ENCODE results near the gene ACTG1. TPM values are rescaled to one million over a fixed set of nuclear protein-coding genes. Genes with fewer than 3 reads are reported as not detected.
"Not testable (repeated sequence)": the region's sequence is repeated elsewhere in the genome, so short reads cannot be mapped to it uniquely, and the experiment has no call there.

ACTG1 gene
- total RNA-seq, 1 donor: 10,242 TPM

DNA sequence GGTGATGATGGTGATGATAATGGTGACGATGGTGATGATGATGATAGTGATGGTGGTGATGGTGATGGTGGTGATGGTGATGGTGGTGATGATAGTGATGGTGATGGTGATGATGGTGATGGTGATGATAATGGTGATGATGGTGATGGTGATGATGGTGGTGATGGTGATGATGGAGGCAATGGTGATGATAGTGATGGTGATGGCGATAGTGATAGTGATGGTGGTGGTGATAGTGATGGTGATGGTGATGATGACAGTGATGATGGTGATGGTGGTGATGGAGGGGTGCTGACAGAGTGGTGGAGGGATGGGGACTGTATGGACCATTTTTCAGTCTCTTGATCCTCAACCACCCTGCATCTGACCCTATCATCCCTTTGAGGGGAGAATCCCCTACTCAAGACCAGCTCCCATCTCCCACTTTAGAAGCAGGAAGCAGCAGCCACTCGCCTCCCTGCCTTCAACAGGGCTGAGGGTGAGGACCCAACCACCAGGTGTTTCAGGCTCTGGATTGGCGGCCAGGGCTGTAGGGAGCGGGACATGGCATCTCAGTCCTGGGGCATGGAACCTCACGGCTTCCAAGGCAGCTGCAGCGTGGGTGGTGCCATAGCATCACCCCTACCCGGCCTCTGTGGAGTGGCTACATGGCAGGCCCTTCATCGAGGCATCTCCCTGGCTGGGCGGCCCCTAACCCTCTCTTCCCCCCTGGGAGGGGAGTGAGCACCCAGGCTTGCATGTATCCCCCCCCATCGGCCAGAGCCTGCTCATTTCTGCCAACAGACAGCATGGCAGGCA lies 20.1 kb upstream of the ACTG1 start:
- TF ChIP-seq, protein P1, sequence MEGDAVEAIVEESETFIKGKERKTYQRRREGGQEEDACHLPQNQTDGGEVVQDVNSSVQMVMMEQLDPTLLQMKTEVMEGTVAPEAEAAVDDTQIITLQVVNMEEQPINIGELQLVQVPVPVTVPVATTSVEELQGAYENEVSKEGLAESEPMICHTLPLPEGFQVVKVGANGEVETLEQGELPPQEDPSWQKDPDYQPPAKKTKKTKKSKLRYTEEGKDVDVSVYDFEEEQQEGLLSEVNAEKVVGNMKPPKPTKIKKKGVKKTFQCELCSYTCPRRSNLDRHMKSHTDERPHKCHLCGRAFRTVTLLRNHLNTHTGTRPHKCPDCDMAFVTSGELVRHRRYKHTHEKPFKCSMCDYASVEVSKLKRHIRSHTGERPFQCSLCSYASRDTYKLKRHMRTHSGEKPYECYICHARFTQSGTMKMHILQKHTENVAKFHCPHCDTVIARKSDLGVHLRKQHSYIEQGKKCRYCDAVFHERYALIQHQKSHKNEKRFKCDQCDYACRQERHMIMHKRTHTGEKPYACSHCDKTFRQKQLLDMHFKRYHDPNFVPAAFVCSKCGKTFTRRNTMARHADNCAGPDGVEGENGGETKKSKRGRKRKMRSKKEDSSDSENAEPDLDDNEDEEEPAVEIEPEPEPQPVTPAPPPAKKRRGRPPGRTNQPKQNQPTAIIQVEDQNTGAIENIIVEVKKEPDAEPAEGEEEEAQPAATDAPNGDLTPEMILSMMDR (IDR thresholded peaks at IDR 0.05; ENCODE audit: insufficient read depth, low read depth, low read length): no peak
- DNase-seq (ENCODE audit: low read depth): no peak
- no peak overlapping the region for H3K4me3 ChIP-seq (ENCODE audit: low read depth, low read length)

DNA sequence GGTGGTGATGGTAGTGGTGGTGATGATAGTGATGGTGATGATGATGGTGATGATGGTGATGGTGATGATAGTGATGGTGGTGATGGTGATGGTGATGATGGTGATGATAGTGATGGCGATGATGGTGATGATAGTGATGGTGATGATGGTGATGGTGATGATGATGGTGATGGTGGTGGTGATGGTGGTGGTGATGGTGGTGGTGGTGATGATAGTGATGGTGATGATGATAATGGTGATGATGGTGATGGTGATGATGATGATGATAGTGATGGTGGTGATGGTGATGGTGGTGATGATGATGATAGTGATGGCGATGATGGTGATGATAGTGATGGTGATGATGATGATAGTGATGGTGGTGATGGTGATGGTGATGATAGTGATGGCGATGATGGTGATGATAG lies 19.4 kb upstream of the ACTG1 start:
- DNase-seq (ENCODE audit: low read depth); H3K4me3 ChIP-seq (ENCODE audit: low read depth, low read length): not testable (repeated sequence)

DNA sequence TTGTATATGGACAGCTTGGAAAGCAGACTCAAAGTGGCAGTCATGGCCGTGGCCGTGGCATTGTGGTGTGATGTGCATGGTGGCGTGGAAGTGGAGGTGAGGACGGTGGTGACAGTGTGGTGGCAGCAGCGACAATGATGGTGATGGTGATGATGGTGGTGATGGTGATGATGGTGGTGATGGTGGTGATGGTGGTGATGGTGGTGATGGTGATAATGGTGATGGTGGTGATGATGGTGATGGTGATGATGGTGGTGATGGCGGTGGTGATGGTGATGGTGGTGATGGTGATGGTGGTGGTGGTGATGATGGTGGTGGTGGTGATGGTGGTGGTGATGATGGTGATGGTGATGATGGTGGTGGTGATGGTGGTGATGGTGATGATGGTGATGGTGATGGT lies 18.4 kb upstream of the ACTG1 start:
- not testable (repeated sequence) for H3K4me3 ChIP-seq (ENCODE audit: low read depth, low read length); DNase-seq (ENCODE audit: low read depth)

DNA sequence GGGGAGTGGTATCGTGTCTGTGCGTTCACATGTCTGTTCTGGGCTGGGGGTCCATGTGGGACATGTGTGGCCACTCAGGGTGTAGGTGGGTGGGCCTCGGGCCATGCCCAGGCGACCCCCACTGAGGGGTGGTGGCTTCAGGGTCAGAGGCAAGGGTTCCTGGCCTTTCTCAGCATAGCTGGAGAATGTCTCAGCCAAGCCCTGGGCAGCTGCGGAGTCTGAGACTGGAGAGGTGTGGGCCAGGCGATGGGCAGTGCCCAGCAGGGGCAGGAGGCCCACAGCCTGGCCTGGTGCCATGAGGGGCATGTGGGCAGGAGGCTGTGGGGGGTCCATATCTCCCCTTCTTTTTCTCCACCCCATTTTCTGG lies 16.8 kb upstream of the ACTG1 start:
- H3K4me3 ChIP-seq (ENCODE audit: low read depth, low read length): no peak overlapping the region
- TF ChIP-seq, protein P1 (IDR thresholded peaks at IDR 0.05; ENCODE audit: insufficient read depth, low read depth, low read length): no peak
- DNase-seq (ENCODE audit: low read depth): no peak

- no peak for DNase-seq (ENCODE audit: low read depth)
- H3K4me3 ChIP-seq (ENCODE audit: low read depth, low read length): no peak overlapping the region
- TF ChIP-seq, protein P1 (IDR thresholded peaks at IDR 0.05; ENCODE audit: insufficient read depth, low read depth, low read length): no peak
Measured at GRCh38 chr17:81528651-81529436, 16.2 kb upstream of the ACTG1 start.

DNA sequence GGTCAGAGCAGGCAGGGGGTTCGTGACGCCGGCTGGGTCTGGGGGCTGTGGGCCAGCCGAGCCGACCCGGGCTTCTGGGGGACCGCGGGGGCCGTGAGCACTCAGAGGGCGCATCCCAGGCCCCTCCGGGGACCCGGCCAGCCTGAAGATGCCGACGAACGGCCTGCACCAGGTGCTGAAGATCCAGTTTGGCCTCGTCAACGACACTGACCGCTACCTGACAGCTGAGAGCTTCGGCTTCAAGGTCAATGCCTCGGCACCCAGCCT lies 15.7 kb upstream of the ACTG1 start:
- no peak overlapping the region for H3K4me3 ChIP-seq (ENCODE audit: low read depth, low read length)
- no peak for DNase-seq (ENCODE audit: low read depth)
- TF ChIP-seq, protein P1 (IDR thresholded peaks at IDR 0.05; ENCODE audit: insufficient read depth, low read depth, low read length): no peak

- no peak within 1 kb of the TSS for H3K4me3 ChIP-seq (ENCODE audit: low read depth, low read length)
- TF ChIP-seq, protein P1 (IDR thresholded peaks at IDR 0.05; ENCODE audit: insufficient read depth, low read depth, low read length): peak; percentile 11
- no peak for DNase-seq (ENCODE audit: low read depth)
Measured at GRCh38 chr17:81527591-81528383, 15.2 kb upstream of the ACTG1 start, which contains the start of gene FSCN2. Gene FSCN2, plus strand, starts transcription at chr17:81528377. Its CDS starts 155 bp downstream, at chr17:81528532.
